Cerebellar nuclear complex (tissue), 1 donor: ENCODE results near the gene STIM1.

Experiments used
- DNase-seq, 2 experiments: peaks; one replicate each; lab custom pipeline; 2025; lab: John Stamatoyannopoulos, UW

STIM1 gene

DNA sequence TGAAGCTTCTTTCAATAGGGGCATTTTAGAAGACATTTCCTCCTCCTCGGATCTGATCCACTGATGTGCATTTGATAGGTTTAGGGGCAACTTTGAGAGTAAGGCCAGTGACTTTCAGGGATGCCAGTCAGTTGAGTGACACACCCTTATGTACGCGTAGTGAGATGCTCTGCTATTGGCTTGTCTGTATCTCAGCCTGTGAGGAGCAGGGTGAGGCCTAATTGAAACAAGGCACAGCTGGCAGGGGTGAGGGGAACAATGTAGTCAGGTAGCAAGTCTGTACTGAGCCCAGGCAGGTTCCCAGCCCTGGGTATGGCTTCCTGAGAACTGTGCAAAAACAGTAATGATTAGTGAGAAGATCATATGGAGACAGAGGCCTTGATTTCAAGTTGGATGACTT is 61.5 kb downstream of the STIM1 start:
- no peak for DNase-seq

DNA sequence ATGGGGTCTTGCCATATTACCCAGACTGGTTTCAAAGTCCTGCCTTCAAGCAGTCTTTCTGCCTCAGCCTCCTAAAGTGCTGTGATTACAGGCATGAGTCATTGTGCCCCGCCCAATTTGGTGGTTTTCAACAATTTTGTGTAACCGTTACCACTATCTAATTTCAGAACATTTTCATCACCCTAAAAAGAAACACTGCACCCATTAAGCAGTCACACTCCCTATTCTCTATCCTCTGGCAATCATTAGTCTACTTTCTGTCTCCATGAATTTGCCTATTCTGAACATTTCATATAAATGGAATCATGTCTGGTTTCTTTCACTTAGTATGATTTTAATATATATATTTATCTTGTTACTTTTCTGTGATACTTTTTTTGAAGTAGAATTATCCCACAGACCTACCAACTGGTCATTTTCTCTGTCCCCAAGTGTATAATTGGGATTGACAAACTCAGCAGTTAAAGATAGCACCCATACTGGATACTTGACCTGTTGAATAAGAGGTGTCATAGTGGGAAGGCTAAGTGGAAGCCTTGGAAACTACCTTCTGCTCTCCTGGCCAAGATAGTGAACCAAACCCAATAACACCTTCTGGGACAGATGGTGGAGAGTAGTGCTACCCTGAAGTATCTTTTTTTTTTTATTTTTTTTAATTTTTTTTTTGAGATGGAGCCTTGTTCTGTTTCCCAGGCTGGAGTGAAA is 64.8 kb downstream of the STIM1 start:
- no peak for DNase-seq

DNA sequence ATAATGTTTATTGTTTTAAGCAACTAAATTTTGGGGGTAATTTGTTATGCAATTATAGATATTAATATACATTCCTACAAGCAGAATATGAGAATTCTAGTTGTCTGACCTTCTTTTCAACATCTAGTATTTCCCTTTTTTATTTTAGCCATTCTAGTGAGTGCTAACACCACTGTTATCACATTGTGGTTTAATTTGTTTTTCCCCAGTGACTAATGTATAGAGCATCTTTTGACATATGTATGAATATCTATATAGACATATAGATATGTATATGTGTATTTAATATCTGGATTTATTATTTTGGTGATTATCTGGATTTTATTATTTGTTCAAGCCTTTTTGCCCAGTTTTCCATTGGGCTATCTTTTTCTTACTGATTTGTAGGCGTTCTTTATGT is 66.6 kb downstream of the STIM1 start:
- no peak for DNase-seq

DNA sequence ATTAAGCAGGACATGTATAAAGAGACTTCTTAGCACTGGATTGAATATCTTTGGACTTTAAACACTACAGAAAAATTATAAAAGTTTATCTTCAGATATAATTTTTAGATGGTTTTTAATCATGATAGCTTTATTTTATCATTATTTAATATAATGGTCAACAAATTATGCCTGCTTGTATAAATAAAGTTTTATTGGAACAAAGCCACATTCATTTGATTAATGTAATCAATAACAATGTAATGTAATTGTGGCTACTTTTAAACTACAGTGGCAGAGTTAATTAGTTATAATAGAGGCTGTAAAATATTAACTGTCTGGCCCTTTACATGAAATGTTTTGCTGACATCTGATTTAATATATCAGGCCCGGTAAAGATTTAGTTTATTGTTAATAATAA is 70.0 kb downstream of the STIM1 start:
- DNase-seq, result no peak

DNA sequence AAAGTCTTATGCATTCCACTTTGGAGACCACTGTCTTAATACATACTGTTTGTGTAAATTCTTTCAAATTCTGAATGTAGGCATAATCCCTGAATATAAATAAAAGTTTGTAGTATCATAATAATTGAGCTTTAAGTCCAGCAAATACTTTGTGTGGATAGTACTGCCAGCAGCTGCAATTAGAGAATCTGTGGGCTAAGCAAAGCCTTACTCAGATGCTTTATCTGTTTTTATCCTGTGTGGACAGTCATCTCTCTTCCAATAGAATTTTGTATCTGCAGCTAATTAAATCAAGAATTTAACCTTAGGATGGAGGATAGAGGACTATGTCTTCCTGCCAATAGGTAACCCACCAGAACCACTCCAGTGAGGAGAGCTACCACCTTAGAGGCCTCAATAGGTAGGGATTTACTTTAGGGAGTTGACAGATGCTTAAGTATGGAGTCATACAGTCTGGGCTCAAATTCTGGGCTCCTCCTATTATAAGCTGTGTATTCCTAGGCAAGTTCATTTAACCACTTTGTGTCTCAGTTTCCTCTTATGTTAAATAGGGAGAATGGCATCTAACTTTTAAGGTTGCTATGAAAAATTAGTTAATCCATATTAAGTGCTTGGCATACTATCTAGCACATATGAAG is 71.1 kb downstream of the STIM1 start:
- DNase-seq, result no peak

DNA sequence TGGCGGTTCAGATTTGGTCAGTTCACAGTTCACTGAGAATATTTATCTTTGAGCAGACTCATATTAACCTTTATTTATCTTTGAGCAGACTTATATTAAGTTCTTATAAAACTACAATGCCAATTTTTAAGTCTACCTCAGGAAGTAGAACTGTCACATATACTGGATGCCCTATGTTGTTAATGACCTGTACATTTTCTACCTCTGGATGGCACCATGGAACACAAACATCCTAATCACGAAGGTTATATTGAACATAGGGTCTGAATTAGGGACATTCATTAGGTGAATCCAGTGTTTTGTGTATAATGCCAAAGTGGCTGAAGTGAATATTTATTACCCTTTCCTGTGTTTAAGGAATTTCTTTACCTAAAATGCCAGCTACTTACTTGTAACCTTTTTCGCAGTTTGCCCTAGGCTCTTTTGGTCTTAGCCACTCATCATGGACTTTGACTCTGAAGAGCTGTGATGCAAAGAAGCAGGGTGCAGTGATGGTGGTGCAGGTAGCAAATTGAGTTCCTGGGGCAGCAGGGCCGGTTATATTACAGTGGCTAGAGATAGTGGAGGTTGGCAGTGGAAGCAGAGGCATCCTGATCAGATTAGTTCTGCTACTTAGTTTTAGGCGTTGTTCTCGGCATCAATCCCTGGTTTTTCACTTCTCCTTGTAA is 71.8 kb downstream of the STIM1 start:
- no peak for DNase-seq

DNA sequence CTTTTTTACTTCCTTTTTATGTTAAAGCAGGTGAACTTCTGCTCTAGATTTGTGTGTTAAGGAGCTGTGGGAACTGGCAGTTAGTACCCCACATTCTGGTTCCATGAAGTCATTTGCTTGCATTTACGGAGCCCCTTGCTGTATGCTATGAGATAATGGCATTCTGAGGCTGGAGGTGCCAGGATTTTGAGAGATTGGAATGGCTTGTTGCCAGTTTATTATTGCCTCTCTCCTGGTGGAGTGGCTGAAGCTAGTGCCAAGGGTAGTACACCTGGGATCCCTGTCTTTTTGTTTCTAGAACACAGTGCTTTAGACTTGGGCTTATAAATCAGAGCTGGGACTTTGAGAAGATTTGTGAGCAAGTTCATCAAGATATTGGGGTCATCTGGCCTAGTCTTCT is 73.8 kb downstream of the STIM1 start:
- DNase-seq, result no peak

DNA sequence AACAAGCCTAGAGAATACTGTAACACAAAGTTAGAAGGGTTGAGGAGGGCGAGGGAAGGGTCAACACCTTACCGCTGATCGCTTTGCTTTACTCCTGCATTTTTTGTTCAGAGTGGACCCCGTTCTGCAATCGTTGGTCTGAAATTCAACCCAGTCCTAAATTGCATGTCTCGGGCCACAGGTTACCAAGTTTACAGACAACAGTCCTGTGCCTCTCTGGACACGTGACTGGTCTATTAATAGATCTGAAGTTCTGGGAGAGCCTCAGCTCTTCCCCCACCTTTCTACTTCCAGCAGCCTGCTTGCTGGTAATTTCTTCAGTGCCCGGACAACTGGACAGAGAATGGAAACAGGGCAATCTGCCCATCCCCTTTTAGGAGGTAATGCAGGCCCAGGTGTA is 74.2 kb downstream of the STIM1 start:
- no peak for DNase-seq

DNA sequence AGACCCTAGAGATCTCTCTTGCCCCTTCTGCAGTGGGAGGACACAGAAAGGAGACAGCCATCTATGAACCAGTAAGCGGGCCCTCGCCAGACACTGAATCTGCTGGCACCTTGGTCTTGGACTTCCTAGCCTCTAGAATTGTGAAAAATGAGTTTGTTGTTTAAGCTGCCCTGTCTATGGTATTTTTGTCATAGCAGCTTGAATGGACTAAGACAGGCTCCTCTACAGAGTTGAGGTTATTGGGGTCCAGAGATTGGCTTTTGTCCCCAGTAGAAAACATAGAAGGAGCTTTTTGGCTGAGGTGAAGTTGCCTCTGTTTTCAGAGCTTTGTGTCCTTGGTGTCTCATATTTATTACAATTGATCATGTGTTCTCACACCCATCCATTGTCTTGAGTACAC is 77.2 kb downstream of the STIM1 start:
- DNase-seq, result no peak

DNA sequence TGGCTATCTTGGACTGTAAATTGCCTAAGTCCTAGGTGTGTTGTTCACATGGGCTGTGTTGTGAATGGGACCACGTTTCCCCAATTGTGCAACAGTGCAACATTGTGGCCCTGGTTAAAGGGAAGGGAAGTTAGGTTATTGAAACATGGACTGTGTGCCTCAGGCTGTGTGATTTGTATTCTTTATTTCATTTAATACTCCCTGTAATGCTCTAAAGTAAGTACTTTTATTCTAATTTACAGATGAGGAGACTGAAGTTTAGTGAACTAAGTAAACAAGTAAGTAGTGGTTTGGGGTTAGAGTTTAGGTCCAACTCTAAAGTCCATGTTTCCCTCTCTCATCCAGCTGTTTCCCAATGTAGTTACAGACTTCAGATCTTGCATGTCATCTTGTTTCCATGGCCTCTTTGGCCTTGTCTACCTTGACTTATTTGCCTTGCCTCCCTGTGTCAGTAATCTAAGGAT is 77.7 kb downstream of the STIM1 start:
- no peak for DNase-seq

DNA sequence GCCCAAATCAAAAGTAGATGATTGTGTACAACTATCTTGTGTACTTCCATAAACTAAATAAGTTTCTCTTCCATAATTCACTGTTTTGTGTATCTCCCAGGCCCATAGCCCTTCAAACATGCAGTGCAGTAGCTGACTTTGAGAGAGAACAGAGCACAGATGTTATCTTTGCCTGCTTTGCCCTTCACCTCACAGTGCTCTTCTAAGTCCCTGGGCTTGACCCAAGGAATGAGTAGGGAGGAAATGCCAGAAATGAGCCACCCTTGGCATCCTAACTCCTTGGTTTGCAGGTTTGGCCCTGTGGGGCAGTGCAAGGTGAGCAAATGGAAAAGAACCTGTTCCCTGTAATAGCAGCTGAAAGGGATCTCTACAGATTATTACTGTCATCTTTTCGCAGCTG is 79.2 kb downstream of the STIM1 start:
- DNase-seq, result no peak

DNA sequence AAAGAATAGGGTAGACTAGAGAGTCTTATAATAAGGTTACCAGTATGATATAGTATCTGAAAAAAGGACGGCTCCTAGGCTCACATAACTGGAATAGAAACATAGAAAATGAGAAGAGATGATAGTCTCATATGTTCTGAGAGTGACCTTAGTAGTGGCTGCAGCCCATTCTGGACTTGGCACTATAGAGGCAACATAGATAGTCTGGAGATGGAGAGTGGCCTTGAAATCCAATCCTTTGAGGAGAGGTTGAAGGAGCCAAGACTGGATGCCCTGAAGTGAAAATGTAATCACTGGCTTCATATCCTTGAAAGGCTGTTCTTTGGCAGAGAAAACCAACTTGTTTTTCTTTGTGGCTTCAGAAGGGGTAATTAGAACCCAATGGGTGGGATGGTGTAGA is 81.1 kb downstream of the STIM1 start:
- no peak for DNase-seq

DNA sequence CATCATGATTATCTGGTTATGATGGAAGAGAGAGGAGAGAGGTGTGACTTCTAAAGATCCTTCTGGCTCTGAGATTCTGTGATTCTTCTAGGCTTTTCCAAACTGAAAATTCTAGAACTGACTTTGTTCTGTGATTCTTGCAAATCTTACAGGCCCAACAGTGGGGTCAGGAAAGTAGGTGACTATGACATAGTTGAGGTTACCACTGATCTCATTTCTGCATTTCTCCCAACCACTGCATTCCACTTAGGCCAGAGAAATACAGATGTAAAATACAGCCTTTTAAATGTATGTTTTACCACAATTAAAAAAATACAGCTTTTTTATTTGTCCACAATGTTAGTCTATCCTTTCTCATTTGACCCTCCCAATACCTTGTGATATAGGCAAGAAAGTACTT is 83.7 kb downstream of the STIM1 start:
- DNase-seq, result no peak

DNA sequence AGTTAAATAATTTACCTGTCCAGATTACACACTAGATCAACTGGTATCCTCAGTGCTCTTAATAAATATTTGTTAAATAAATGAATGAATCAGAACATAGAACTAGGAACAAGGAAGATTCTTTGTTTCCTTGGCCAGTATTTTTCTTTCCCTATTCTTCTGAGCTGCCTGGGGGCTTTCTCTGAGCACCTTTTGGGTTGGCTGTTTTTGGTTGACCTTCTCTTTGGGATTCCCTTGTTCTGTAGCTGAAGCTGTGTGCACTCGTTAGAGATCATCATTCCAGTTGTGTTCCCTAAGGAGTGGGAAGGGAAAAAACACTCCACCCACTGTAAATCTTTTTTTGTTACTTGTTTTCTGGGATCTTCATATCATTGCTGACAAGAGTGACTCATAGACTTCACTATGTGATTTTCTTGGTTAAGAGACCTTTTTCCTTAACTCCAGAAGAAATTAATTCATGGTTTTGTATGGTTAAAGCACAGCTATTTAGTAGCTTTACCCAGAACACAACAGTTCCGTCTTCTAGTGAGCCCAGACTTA is 84.3 kb downstream of the STIM1 start:
- no peak for DNase-seq

DNA sequence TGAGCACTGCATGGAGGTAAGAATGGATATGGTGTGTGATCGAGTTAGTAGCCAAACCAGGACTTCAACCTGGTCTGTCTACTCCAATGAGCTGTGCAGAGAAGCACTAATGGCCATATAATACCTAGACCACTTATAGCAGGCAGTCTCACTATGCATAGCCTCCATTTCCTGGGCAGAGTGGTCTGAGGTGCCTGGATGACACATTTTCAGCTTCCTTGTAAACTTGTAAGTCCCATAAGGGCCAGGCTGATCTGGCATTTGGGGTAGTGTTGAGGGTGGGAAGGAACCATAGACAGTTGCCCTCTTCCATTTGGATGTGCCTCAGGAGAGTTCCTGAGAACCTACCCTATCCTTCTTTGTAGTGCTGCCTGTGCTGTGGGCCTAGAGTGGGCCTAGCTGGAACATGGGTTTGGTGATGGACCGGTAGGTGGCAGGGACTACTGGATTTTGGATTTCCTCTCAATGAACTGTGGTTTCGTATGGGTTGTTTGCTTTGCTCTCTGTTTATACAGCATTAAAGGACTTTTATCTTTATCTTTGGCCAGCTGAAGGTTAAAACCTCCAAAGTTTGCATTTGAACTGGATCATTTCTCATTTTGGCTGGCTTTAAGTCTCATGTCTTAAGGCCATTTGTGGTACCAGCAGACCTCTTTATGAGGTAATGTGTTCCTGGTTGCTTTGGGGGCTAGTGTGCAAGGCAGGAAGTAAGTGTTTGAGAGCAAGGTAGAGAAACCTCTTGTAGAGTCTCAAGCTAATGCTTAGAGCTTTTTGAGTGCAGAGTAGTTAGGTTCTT is 86.9 kb downstream of the STIM1 start:
- DNase-seq, result no peak

DNA sequence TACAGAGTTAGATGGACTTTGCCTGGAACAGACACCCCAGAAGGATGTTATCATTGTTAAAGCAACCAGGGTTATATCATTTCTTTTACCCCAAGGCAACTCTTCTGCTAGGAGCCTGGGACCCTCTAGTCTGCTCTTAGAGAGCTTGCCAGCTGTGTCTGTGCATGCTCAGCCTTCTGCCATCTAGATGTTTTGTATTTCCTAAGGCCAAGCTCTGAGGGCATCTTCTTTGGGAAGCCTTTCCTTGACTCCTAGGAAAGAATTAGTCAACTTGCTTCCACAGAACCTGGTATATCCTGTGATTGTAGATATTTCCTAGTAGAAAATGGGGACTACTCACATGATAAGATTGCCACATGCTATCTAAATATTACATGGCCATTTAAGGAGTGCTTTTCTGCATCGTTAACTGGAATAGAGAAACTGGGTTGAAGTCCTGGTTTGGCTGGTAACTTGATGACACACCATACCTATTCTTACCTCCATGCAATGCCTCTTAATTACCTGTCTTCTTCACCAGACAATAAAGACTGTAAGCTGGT is 87.6 kb downstream of the STIM1 start:
- DNase-seq, result no peak

DNA sequence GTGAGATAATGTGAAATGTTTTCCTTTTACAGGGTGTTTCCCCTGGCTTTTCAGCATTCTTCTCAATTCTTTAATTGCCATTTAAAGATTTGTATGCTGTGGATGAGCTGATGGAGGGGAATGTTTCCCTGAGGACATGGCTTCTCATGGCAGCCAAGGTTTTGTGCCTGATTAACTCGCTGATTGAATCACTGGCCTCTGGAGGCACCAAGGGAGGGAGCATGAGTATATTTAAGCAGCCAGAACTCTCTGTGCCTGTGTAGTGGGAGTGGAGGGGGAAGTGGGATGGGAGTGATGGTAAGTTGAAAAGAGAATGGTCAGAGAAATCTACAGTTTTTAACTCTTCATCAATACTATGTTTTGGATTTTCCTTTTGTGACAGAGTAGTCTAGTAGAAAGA is 88.7 kb downstream of the STIM1 start:
- no peak for DNase-seq

DNA sequence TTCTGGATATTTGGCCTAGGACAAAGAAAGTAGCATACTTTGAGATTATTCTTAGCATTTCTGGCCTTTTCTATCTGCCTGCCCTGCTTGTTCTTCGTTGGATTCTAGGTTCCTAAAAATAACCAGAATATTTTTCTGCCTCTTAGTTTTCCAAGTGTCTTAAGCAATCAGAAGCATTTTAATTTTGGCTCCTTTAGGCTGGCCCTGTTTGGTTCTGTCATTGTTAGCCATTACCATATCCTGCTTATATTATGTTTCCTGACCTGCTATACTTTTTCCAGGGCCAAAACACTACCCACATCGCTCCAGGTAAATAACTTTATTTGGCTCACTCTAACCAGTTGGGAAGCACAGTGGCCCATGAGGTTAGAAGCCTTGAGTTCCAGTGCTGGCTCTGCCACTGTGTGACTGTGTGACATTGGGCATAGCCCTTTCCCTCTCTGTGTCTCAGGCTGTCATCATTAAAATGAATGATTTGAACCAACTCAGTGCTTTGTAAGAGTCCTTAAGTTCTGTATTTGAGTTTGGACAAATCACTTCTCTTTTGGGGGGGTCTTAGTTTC is 91.1 kb downstream of the STIM1 start:
- no peak for DNase-seq

DNA sequence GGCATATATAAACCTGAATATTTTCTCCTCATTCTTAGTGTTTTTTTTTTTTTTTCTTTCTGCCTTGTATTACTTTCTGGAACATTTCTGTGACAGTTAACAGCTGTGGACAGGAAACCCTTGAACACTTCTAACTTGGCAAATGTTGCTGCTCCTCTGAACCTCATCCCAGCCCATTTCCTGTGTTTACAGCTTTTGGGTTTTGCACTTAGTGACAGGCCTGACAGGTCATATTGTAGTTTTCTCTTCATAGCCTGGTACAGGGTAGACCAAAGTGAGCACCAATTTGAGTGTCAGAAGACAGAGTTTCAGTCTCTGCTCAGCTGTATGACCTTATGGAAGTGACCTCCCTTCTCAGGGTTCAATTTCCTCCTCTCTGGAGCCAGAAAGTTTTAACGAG is 91.6 kb downstream of the STIM1 start:
- no peak for DNase-seq

DNA sequence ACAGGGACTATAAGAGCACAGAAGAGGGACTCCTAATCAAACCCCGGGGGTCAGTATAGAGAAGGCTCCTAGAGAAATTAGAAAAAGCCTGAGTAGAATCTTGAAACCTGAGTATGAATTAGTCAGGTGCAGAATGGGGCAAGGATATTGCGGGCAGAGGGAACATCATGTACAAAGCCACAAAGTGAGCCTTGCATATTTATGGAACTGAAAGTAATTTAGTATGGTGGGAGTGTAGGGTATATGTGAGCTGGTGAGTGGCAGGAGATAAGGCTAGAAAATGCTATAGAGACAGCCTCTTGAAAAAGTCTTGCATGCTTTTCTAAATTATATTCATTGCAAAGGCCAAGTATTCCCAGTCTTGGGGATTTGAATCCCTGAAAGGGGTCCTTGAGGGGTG is 93.7 kb downstream of the STIM1 start:
- DNase-seq, result no peak

DNA sequence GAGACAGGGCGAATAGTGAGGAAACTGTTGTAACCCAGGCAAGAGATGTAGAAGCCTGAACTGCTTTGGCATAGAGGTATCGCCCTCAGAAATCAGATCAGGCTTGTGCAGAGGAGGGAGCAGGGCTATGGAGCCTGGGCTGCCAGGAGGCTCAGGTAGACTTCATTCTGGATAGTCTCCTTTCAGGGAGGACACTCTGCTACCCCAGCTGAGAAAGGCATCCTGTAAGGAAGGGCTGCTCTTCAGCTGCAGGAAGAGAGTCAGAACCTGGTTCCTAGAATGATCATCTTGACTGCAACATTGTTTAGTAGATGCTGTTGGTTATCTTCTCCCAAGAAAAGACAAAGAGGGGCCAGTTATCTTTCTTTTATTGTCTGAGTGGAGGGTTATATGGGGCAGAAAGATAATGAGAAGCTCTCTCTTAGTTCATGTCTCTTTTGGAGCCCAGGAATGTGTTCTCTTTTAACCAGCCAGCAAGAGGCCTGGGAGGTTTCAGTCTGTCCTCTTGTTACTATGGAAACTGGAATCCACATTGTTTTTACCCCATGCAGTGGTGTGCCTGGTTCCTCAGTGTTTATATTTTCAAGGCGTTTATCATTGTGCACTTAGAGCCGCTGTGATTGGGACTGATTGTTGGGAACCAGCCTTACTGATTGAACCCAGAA is 95.7 kb downstream of the STIM1 start:
- no peak for DNase-seq
